ENCODE measurements around the gene PSMG1. TPM values are rescaled to one million over a fixed set of nuclear protein-coding genes. Genes with fewer than 3 reads are reported as not detected.
A peak's percentile ranks its signal among the peaks of the same experiment; 100 is the strongest.

Gene PSMG1
- total and polyA plus RNA-seq, 9 of the 15 experiments (the other 6 are each of a cell fraction or from before 2014, with no cell fraction given) = 54.5 to 427 (median 328) TPM

DNA sequence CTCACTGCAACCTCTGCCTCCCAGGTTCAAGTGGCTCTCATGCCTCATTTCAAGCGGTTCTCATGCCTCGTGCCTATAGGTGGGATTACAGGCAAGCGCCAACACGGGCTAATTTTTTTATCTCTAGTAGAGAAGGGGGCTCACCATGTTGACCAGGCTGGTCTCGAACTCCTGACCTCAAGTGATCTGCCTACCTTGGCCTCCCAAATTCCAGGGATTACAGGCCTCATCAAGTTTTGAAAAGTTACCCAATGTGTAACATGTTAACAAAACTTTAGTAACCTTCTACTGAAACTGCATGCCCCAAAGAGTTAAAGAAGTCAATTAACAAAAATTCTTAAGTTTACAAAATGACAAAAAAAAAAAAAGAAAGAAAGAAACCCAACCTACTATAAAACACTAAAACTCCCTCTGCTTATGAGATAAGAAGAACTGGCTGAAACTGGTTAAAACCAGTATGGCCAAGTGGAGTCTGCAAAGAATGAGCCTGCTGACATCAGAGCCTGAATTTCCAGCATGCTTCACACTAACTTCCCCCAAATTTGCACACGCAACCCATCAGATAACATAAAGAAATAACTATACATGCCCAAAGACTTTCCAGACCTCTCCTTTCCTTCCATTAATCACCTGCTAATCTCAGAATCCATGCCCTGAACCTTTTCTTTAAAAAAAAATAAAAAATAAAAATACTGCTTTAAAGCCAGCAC lies 25.5 kb upstream of the PSMG1 start (continued):
- TF ChIP-seq DMBX1 (CRISPR knock-in tag; IDR thresholded peaks at IDR 0.05; ENCODE audit: borderline replicate concordance) = peak; percentile 71; the same call in 1 of the 2 replicates
- peak; percentile 84 for TF ChIP-seq DPF2 (IDR thresholded peaks at IDR 0.05)
- peak; percentile 83 for TF ChIP-seq NFXL1 (CRISPR knock-in tag; IDR thresholded peaks at IDR 0.05)
- TF ChIP-seq ATF7 (IDR thresholded peaks at IDR 0.05) = peak; percentile 79
- peak; percentile 73; the same call in 1 of the 2 replicates for TF ChIP-seq HDAC8 (tag; IDR thresholded peaks at IDR 0.05)
- peak; percentile 86 to 96 for TF ChIP-seq TRIM24 (IDR thresholded peaks at IDR 0.05)
- TF ChIP-seq, protein P1, sequence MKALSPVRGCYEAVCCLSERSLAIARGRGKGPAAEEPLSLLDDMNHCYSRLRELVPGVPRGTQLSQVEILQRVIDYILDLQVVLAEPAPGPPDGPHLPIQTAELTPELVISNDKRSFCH (CRISPR knock-in tag; IDR thresholded peaks at IDR 0.05) = 0 out of 2 replicates have a peak, but pooled peaks have one; percentile 4
- TF ChIP-seq, protein P1 (tag; IDR thresholded peaks at IDR 0.05) = peak; percentile 85
- TF ChIP-seq, protein P2, sequence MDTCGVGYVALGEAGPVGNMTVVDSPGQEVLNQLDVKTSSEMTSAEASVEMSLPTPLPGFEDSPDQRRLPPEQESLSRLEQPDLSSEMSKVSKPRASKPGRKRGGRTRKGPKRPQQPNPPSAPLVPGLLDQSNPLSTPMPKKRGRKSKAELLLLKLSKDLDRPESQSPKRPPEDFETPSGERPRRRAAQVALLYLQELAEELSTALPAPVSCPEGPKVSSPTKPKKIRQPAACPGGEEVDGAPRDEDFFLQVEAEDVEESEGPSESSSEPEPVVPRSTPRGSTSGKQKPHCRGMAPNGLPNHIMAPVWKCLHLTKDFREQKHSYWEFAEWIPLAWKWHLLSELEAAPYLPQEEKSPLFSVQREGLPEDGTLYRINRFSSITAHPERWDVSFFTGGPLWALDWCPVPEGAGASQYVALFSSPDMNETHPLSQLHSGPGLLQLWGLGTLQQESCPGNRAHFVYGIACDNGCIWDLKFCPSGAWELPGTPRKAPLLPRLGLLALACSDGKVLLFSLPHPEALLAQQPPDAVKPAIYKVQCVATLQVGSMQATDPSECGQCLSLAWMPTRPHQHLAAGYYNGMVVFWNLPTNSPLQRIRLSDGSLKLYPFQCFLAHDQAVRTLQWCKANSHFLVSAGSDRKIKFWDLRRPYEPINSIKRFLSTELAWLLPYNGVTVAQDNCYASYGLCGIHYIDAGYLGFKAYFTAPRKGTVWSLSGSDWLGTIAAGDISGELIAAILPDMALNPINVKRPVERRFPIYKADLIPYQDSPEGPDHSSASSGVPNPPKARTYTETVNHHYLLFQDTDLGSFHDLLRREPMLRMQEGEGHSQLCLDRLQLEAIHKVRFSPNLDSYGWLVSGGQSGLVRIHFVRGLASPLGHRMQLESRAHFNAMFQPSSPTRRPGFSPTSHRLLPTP (IDR thresholded peaks at IDR 0.05; ENCODE audit: borderline replicate concordance, extremely low read depth, insufficient read length) = peak; percentile 5
- TF ChIP-seq CEBPB (tag; IDR thresholded peaks at IDR 0.05) = peak; percentile 23
- TF ChIP-seq, protein P3, sequence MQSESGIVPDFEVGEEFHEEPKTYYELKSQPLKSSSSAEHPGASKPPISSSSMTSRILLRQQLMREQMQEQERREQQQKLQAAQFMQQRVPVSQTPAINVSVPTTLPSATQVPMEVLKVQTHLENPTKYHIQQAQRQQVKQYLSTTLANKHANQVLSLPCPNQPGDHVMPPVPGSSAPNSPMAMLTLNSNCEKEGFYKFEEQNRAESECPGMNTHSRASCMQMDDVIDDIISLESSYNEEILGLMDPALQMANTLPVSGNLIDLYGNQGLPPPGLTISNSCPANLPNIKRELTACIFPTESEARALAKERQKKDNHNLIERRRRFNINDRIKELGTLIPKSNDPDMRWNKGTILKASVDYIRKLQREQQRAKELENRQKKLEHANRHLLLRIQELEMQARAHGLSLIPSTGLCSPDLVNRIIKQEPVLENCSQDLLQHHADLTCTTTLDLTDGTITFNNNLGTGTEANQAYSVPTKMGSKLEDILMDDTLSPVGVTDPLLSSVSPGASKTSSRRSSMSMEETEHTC (IDR thresholded peaks at IDR 0.05) = no peak
- 0 out of 2 replicates have a peak, but pooled peaks have one; percentile 48 for TF ChIP-seq ZKSCAN8 (CRISPR knock-in tag; IDR thresholded peaks at IDR 0.05)
- TF ChIP-seq, protein P4, sequence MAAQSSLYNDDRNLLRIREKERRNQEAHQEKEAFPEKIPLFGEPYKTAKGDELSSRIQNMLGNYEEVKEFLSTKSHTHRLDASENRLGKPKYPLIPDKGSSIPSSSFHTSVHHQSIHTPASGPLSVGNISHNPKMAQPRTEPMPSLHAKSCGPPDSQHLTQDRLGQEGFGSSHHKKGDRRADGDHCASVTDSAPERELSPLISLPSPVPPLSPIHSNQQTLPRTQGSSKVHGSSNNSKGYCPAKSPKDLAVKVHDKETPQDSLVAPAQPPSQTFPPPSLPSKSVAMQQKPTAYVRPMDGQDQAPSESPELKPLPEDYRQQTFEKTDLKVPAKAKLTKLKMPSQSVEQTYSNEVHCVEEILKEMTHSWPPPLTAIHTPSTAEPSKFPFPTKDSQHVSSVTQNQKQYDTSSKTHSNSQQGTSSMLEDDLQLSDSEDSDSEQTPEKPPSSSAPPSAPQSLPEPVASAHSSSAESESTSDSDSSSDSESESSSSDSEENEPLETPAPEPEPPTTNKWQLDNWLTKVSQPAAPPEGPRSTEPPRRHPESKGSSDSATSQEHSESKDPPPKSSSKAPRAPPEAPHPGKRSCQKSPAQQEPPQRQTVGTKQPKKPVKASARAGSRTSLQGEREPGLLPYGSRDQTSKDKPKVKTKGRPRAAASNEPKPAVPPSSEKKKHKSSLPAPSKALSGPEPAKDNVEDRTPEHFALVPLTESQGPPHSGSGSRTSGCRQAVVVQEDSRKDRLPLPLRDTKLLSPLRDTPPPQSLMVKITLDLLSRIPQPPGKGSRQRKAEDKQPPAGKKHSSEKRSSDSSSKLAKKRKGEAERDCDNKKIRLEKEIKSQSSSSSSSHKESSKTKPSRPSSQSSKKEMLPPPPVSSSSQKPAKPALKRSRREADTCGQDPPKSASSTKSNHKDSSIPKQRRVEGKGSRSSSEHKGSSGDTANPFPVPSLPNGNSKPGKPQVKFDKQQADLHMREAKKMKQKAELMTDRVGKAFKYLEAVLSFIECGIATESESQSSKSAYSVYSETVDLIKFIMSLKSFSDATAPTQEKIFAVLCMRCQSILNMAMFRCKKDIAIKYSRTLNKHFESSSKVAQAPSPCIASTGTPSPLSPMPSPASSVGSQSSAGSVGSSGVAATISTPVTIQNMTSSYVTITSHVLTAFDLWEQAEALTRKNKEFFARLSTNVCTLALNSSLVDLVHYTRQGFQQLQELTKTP (IDR thresholded peaks at IDR 0.05; ENCODE audit: low read depth in 1 of 2, partially characterized antibody in 2 of 2) = peak; percentile 26 to 64
- peak; percentile 28; the same call in 1 of the 2 replicates for TF ChIP-seq DDX20 (tag; IDR thresholded peaks at IDR 0.05; ENCODE audit: low read depth)
- TF ChIP-seq, protein P5, sequence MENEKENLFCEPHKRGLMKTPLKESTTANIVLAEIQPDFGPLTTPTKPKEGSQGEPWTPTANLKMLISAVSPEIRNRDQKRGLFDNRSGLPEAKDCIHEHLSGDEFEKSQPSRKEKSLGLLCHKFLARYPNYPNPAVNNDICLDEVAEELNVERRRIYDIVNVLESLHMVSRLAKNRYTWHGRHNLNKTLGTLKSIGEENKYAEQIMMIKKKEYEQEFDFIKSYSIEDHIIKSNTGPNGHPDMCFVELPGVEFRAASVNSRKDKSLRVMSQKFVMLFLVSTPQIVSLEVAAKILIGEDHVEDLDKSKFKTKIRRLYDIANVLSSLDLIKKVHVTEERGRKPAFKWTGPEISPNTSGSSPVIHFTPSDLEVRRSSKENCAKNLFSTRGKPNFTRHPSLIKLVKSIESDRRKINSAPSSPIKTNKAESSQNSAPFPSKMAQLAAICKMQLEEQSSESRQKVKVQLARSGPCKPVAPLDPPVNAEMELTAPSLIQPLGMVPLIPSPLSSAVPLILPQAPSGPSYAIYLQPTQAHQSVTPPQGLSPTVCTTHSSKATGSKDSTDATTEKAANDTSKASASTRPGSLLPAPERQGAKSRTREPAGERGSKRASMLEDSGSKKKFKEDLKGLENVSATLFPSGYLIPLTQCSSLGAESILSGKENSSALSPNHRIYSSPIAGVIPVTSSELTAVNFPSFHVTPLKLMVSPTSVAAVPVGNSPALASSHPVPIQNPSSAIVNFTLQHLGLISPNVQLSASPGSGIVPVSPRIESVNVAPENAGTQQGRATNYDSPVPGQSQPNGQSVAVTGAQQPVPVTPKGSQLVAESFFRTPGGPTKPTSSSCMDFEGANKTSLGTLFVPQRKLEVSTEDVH (IDR thresholded peaks at IDR 0.05; ENCODE audit: low read depth, partially characterized antibody) = peak; percentile 54
